K562 (cell line): ENCODE measurements around the gene KLK3.

Experiments
- CBFB ChIP-seq: sonication (generic); formaldehyde crosslinking; IDR thresholded peaks from 2 replicates; pipeline ENCODE4 v1.4.0; 2020; ENCODE audit warnings: mild to moderate bottlenecking, missing genetic modification reagents
- EP300 ChIP-seq: IDR thresholded peaks from 2 replicates; pipeline ENCODE4 v1.6.1; 2012; ENCODE audit warnings: low read length, improper control_type of control experiment
- ETV1 ChIP-seq: fragments of 450-650 bp; conservative IDR thresholded peaks from 2 replicates; pipeline ENCODE4 v1.6.1; 2016; ENCODE audit warnings: missing genetic modification characterization, control low read depth, low read depth, missing compliant biosample characterization
- NFIC ChIP-seq: fragments of 450-650 bp; IDR thresholded peaks from 2 replicates; pipeline ENCODE4 v1.6.1; 2017; ENCODE audit warnings: mild to moderate bottlenecking, inconsistent platforms
- POLR2A ChIP-seq: fragments of 450-650 bp; conservative IDR thresholded peaks from 2 replicates; pipeline ENCODE4 v1.6.1; 2016
- RAD21 ChIP-seq, 2 experiments: fragments of 250-450 bp in 1 of 2; fragments of 450-650 bp in 1 of 2; sonication (Bioruptor Pico) in 1 of 2; formaldehyde crosslinking in 1 of 2; IDR thresholded peaks in 1 of 2; conservative IDR thresholded peaks in 1 of 2; 2 replicates each; pipeline versions ENCODE4 v1.4.0 to v1.8.0; 2020 to 2022; ENCODE audit warnings: mild to moderate bottlenecking in 2 of 2, moderate library complexity in 1 of 2
- RFX5 ChIP-seq: IDR thresholded peaks from 2 replicates; pipeline ENCODE4 v1.6.1; 2011; ENCODE audit warnings: low read depth, mild to moderate bottlenecking, improper control_type of control experiment, low read length
- SIRT6 ChIP-seq: IDR thresholded peaks from one replicate; pipeline ENCODE4 v1.6.1; 2012; ENCODE audit warnings: low read depth, mild to moderate bottlenecking, control low read depth, inconsistent platforms, low read length, moderate library complexity
- TCF7 ChIP-seq: sonication (generic); IDR thresholded peaks from 2 replicates; pipeline ENCODE4 v1.6.1; 2016; ENCODE audit warnings: antibody characterized with exemption, borderline replicate concordance
- USF1 ChIP-seq: sonication (generic); formaldehyde crosslinking; IDR thresholded peaks from 2 replicates; pipeline ENCODE4 v1.9.0; 2022; ENCODE audit warnings: mild to moderate bottlenecking, missing genetic modification reagents
- ZNF24 ChIP-seq: fragments of 450-650 bp; IDR thresholded peaks from 2 replicates; pipeline ENCODE4 v1.6.1; 2016
- TF ChIP-seq, protein P1 (sequence below): sonication (generic); formaldehyde crosslinking; IDR thresholded peaks from 2 replicates; pipeline ENCODE4 v1.5.0; 2020; ENCODE audit warnings: missing genetic modification reagents
- TF ChIP-seq, protein P2 (sequence below): fragments of 200-800 bp; sonication (Bioruptor generic); IDR thresholded peaks from 2 replicates; pipeline ENCODE4 v1.6.1; 2017; ENCODE audit warnings: missing genetic modification characterization, missing compliant biosample characterization
- TF ChIP-seq, protein P3 (sequence below): fragments of 450-650 bp; IDR thresholded peaks from 2 replicates; pipeline ENCODE4 v1.7.1; 2018; ENCODE audit warnings: mild to moderate bottlenecking, low read depth; ENCODE audit not compliant: partially characterized antibody

DNA sequence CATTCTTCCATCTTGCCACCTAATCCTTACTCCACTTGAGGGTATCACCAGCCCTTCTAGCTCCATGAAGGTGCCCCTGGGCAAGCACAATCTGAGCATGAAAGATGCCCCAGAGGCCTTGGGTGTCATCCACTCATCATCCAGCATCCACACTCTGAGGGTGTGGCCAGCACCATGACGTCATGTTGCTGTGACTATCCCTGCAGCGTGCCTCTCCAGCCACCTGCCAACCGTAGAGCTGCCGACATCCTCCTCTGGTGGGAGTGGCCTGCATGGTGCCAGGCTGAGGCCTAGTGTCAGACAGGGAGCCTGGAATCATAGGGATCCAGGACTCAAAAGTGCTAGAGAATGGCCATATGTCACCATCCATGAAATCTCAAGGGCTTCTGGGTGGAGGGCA is 3.1 kb upstream of the KLK3 start:
- TF ChIP-seq RAD21 (CRISPR knock-in tag; conservative IDR thresholded peaks at IDR 0.05 in 1 of 2, IDR thresholded peaks at IDR 0.05 in 1 of 2) (no peak), SIRT6 (no peak), TCF7 (no peak), EP300 (no peak), ZNF24 (no peak), ETV1 (tag) (no peak), CBFB (CRISPR knock-in tag) (no peak), RFX5 (no peak), POLR2A (no peak), USF1 (CRISPR knock-in tag) (no peak), NFIC (no peak)
- TF ChIP-seq, protein P1, sequence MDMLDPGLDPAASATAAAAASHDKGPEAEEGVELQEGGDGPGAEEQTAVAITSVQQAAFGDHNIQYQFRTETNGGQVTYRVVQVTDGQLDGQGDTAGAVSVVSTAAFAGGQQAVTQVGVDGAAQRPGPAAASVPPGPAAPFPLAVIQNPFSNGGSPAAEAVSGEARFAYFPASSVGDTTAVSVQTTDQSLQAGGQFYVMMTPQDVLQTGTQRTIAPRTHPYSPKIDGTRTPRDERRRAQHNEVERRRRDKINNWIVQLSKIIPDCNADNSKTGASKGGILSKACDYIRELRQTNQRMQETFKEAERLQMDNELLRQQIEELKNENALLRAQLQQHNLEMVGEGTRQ (CRISPR knock-in tag): no peak
- TF ChIP-seq, protein P2, sequence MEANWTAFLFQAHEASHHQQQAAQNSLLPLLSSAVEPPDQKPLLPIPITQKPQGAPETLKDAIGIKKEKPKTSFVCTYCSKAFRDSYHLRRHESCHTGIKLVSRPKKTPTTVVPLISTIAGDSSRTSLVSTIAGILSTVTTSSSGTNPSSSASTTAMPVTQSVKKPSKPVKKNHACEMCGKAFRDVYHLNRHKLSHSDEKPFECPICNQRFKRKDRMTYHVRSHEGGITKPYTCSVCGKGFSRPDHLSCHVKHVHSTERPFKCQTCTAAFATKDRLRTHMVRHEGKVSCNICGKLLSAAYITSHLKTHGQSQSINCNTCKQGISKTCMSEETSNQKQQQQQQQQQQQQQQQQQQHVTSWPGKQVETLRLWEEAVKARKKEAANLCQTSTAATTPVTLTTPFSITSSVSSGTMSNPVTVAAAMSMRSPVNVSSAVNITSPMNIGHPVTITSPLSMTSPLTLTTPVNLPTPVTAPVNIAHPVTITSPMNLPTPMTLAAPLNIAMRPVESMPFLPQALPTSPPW (CRISPR knock-in tag): no peak
- TF ChIP-seq, protein P3, sequence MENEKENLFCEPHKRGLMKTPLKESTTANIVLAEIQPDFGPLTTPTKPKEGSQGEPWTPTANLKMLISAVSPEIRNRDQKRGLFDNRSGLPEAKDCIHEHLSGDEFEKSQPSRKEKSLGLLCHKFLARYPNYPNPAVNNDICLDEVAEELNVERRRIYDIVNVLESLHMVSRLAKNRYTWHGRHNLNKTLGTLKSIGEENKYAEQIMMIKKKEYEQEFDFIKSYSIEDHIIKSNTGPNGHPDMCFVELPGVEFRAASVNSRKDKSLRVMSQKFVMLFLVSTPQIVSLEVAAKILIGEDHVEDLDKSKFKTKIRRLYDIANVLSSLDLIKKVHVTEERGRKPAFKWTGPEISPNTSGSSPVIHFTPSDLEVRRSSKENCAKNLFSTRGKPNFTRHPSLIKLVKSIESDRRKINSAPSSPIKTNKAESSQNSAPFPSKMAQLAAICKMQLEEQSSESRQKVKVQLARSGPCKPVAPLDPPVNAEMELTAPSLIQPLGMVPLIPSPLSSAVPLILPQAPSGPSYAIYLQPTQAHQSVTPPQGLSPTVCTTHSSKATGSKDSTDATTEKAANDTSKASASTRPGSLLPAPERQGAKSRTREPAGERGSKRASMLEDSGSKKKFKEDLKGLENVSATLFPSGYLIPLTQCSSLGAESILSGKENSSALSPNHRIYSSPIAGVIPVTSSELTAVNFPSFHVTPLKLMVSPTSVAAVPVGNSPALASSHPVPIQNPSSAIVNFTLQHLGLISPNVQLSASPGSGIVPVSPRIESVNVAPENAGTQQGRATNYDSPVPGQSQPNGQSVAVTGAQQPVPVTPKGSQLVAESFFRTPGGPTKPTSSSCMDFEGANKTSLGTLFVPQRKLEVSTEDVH: no peak
